PC-9 (cell line): ENCODE results near the gene ZNF385B. TPM values are rescaled to one million over a fixed set of nuclear protein-coding genes. Genes with fewer than 3 reads are reported as not detected.

ENCODE experiments used
- BruUV-seq: library from RNA; stranded (reverse); fragments of 400-500 nt; replicated peaks from 2 replicates; lab custom pipeline; 2021; lab: Mats Ljungman, UMichigan
- CTCF ChIA-PET: fragments of 300-600 bp; sonication (Branson Sonifier 250); formaldehyde crosslinking; loops from one replicate; lab custom pipeline; 2022; ENCODE audit warnings: antibody characterized with exemption; lab: Charles Lee
- POLR2A ChIA-PET: fragments of 300-600 bp; sonication (Branson Sonifier 250); formaldehyde crosslinking; loops from one replicate; lab custom pipeline; 2022; ENCODE audit warnings: antibody characterized with exemption; ENCODE audit not compliant: unreplicated experiment; lab: Charles Lee
- DNase-seq, 2 experiments: peaks; one replicate each; pipeline versions ENCODE4 v3.0.0 to v3.0.0-alpha.2; 2015 to 2022; ENCODE audit warnings: mixed read lengths in 1 of 2
- H2AFZ ChIP-seq: fragments of 200-600 bp; sonication (generic); 2 replicates; pipeline ENCODE4 v1.8.1; 2017; ENCODE audit warnings: antibody characterized with exemption
- H3F3A ChIP-seq: fragments of 200-600 bp; sonication (generic); 2 replicates; pipeline ENCODE4 v1.8.1; 2017; ENCODE audit warnings: antibody characterized with exemption, mild to moderate bottlenecking, low read depth; ENCODE audit not compliant: insufficient read depth
- H3K27ac ChIP-seq: fragments of 200-600 bp; sonication (generic); 2 replicates; pipeline ENCODE4 v1.6.1; 2016; ENCODE audit warnings: mixed run types
- H3K27me3 ChIP-seq: fragments of 200-600 bp; sonication (generic); 2 replicates; pipeline ENCODE4 v1.6.1; 2016; ENCODE audit warnings: low read depth, mixed run types; ENCODE audit not compliant: insufficient read depth
- H3K36me3 ChIP-seq: fragments of 200-600 bp; sonication (generic); 2 replicates; pipeline ENCODE4 v1.6.1; 2016; ENCODE audit warnings: low read depth, mixed run types
- H3K4me1 ChIP-seq: fragments of 200-600 bp; sonication (generic); replicated peaks from 2 replicates; pipeline ENCODE4 v1.6.1; 2016; ENCODE audit warnings: mixed run types; ENCODE audit not compliant: insufficient read depth
- H3K4me2 ChIP-seq: fragments of 200-600 bp; sonication (generic); 2 replicates; pipeline ENCODE4 v1.6.1; 2017; ENCODE audit warnings: mixed run types
- H3K4me3 ChIP-seq: fragments of 200-600 bp; sonication (generic); 2 replicates; pipeline ENCODE4 v1.6.1; 2016; ENCODE audit warnings: mixed run types
- H3K79me2 ChIP-seq: fragments of 200-600 bp; sonication (generic); 2 replicates; pipeline ENCODE4 v1.6.1; 2017; ENCODE audit warnings: low read depth, mixed run types
- H3K9me2 ChIP-seq: fragments of 200-600 bp; sonication (generic); 2 replicates; pipeline ENCODE4 v1.8.1; 2017; ENCODE audit warnings: mild to moderate bottlenecking; ENCODE audit not compliant: insufficient read depth
- H3K9me3 ChIP-seq: fragments of 200-600 bp; sonication (generic); 2 replicates; pipeline ENCODE4 v1.8.1; 2016; ENCODE audit warnings: low read depth; ENCODE audit not compliant: insufficient read depth
- H4K20me1 ChIP-seq: fragments of 200-600 bp; sonication (generic); 2 replicates; pipeline ENCODE4 v1.8.1; 2017; ENCODE audit not compliant: insufficient read depth
- EZH2 ChIP-seq: fragments of 200-600 bp; sonication (generic); IDR thresholded peaks from 2 replicates; pipeline ENCODE4 v1.8.0; 2017; ENCODE audit warnings: antibody characterized with exemption, low read depth
- intact Hi-C: fragments of 100-400 bp; cut with micrococcal nuclease; formaldehyde crosslinking; loops from one replicate; pipeline ENCODE4 v1.10.0; 2022; ENCODE audit not compliant: unreplicated experiment
- total RNA-seq: library from RNA; stranded (reverse); gene quantifications from 2 replicates; pipeline ENCODE4 v1.2.3, GENCODE V29; 2021
- TF ChIP-seq, protein P1 (sequence below): fragments of 200-600 bp; sonication (generic); conservative IDR thresholded peaks from 2 replicates; pipeline ENCODE4 v1.6.1; 2017; ENCODE audit warnings: mixed run types, antibody characterized with exemption, mild to moderate bottlenecking, moderate library complexity

The ZNF385B gene
- total RNA-seq, 1 experiment from 2014 or later: 4.1 TPM

DNA sequence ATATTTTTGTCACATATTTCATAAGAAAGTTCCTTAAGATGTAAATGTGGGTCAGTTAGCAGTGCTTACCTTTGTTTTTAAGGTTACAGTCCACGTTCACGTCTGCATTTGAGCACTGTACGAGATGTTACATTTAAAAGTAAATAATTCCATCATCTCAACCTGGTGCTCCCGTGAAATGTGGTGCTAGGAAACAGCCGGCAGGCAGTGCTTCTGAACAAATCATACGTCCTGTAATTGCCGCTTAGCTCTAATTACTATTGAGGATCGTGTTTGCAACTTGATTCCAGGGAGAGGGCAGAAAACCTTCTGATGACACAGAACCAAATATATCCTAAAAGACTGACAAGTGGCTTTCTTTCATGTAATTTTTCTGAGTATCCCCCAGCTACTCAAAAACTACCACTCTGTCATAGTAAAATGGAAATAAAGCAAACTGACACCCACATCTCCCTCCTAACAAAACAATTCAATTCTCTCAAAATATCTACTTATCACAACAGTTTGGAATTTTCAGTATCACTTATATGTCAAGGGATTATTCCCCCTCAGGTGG lies 299.0 kb downstream of the ZNF385B start:
- Histone ChIP-seq H3K79me2 (no peaks in the 10 kb centered on the region), H3K4me2 (no peak overlapping the region)
- CTCF ChIA-PET: no interaction called here

DNA sequence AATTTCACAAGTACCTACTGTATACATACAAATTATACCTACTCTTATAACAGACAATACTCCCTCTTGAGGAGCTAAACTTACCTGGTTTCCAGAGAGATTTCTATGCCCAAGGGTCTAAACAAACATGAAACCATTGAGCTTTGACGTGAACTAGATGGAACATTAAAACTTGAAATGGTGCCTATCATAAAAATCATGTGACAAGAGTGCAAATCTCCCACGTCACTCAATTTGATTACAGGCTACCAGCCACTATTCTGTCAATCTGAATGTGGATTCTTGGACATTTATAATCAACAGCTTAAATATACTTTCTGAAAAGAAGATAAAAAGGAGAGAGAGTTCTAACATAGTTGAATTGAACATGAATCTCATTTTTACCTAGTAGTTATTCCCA lies 299.7 kb downstream of the ZNF385B start:
- H3K27me3 ChIP-seq: no peaks in the 10 kb centered on the region
- no peak for TF ChIP-seq EZH2
- TF ChIP-seq, protein P1, sequence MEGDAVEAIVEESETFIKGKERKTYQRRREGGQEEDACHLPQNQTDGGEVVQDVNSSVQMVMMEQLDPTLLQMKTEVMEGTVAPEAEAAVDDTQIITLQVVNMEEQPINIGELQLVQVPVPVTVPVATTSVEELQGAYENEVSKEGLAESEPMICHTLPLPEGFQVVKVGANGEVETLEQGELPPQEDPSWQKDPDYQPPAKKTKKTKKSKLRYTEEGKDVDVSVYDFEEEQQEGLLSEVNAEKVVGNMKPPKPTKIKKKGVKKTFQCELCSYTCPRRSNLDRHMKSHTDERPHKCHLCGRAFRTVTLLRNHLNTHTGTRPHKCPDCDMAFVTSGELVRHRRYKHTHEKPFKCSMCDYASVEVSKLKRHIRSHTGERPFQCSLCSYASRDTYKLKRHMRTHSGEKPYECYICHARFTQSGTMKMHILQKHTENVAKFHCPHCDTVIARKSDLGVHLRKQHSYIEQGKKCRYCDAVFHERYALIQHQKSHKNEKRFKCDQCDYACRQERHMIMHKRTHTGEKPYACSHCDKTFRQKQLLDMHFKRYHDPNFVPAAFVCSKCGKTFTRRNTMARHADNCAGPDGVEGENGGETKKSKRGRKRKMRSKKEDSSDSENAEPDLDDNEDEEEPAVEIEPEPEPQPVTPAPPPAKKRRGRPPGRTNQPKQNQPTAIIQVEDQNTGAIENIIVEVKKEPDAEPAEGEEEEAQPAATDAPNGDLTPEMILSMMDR: no peak
- no peaks in the 10 kb centered on the region for H3K9me3 ChIP-seq
- no TSS peak for BruUV-seq
- no peak overlapping the region for H2AFZ ChIP-seq
- no peaks in the 10 kb centered on the region for H3K36me3 ChIP-seq
- H3K79me2 ChIP-seq: no peaks in the 10 kb centered on the region
- intact Hi-C loops: no loop called here
- ChIA-PET CTCF (no interaction called here), POLR2A (no interaction called here)
- no peak overlapping the region for H3K4me3 ChIP-seq
- no peaks in the 10 kb centered on the region for H3K9me2 ChIP-seq
- no peaks in the 10 kb centered on the region for H3F3A ChIP-seq
- no peaks in the 10 kb centered on the region for H3K4me1 ChIP-seq
- H3K27ac ChIP-seq: no peak overlapping the region
- DNase-seq: no peak
- no peaks in the 10 kb centered on the region for H4K20me1 ChIP-seq
- H3K4me2 ChIP-seq: no peak overlapping the region

More for the DNA sequence above, 299.0 kb downstream of the ZNF385B start:
- no peak overlapping the region for H3K4me3 ChIP-seq
- BruUV-seq: no TSS peak
- TF ChIP-seq EZH2: no peak
- TF ChIP-seq, protein P1: no peak
- POLR2A ChIA-PET: no interaction called here
- no peaks in the 10 kb centered on the region for H3K27me3 ChIP-seq
- no peak overlapping the region for H2AFZ ChIP-seq
- H3K27ac ChIP-seq: no peak overlapping the region
- no peaks in the 10 kb centered on the region for H3K4me1 ChIP-seq
- no peaks in the 10 kb centered on the region for H4K20me1 ChIP-seq
- no peaks in the 10 kb centered on the region for H3K9me3 ChIP-seq
- no peaks in the 10 kb centered on the region for H3F3A ChIP-seq
- no peaks in the 10 kb centered on the region for H3K36me3 ChIP-seq
- H3K9me2 ChIP-seq: no peaks in the 10 kb centered on the region
- intact Hi-C loops: no loop called here
- DNase-seq: no peak

DNA sequence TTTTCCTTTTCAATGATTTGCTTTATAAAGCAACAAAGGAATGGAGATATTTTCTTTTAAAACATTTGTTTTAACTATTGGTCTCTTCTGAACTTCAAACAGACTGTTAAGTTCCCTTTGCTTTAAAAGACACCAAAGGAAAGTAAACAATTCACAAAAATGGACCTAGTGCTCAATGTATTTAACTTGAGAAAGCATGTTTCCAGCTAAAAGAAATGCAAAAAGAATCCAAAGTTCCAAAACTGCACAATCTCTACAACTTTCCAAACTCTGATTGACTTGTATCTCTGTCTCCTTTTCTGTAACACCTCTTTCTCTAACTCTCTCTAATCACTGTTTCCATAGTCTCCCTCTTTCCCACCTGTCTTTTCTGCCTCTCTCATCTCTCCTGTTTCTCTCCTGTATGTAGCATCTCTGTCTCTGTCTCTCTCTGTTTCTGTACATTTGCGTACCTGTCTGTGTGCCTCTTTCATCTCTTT lies 301.1 kb downstream of the ZNF385B start:
- POLR2A ChIA-PET: no interaction called here
- CTCF ChIA-PET: no interaction called here
- no peaks in the 10 kb centered on the region for H3F3A ChIP-seq
- H3K79me2 ChIP-seq: no peaks in the 10 kb centered on the region
- intact Hi-C loops: no loop called here
- no peak overlapping the region for H3K4me3 ChIP-seq
- BruUV-seq: no TSS peak
- no peak overlapping the region for H2AFZ ChIP-seq
- H3K27ac ChIP-seq: no peak overlapping the region
- no peak overlapping the region for H3K4me2 ChIP-seq
- no peaks in the 10 kb centered on the region for H3K9me3 ChIP-seq
- H3K36me3 ChIP-seq: no peaks in the 10 kb centered on the region
- TF ChIP-seq EZH2: no peak
- TF ChIP-seq, protein P1: no peak
- no peaks in the 10 kb centered on the region for H3K27me3 ChIP-seq
- DNase-seq: no peak
- H3K9me2 ChIP-seq: no peaks in the 10 kb centered on the region
- H3K4me1 ChIP-seq: no peaks in the 10 kb centered on the region
- no peaks in the 10 kb centered on the region for H4K20me1 ChIP-seq
